Measurements from ENCODE around the gene GEMIN4.

The GEMIN4 gene

GRCh38 chr17:705863-706262, 46.2 kb downstream of the GEMIN4 start:
- peaks cover 42% of the 10 kb centered on the region for H3K79me2 ChIP-seq (ENCODE audit: insufficient read depth, low read length)
- peaks cover 43% of the 10 kb centered on the region for H3K36me3 ChIP-seq (ENCODE audit: insufficient read depth, low read length)
- TF ChIP-seq, protein P1, sequence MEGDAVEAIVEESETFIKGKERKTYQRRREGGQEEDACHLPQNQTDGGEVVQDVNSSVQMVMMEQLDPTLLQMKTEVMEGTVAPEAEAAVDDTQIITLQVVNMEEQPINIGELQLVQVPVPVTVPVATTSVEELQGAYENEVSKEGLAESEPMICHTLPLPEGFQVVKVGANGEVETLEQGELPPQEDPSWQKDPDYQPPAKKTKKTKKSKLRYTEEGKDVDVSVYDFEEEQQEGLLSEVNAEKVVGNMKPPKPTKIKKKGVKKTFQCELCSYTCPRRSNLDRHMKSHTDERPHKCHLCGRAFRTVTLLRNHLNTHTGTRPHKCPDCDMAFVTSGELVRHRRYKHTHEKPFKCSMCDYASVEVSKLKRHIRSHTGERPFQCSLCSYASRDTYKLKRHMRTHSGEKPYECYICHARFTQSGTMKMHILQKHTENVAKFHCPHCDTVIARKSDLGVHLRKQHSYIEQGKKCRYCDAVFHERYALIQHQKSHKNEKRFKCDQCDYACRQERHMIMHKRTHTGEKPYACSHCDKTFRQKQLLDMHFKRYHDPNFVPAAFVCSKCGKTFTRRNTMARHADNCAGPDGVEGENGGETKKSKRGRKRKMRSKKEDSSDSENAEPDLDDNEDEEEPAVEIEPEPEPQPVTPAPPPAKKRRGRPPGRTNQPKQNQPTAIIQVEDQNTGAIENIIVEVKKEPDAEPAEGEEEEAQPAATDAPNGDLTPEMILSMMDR (IDR thresholded peaks at IDR 0.05; ENCODE audit: borderline replicate concordance, extremely low read depth, low read length, poor library complexity, severe bottlenecking), result no peak
- TF ChIP-seq EZH2 (IDR thresholded peaks at IDR 0.05; ENCODE audit: borderline replicate concordance, low read depth, low read length, severe bottlenecking), result no peak
- H4K20me1 ChIP-seq (ENCODE audit: insufficient read depth, low read length), result peaks cover 9% of the 10 kb centered on the region; the same call in 1 of the 2 replicates
- no peak overlapping the region for H3K4me3 ChIP-seq (ENCODE audit: low read depth in 1 of 2, low read length in 2 of 2)
- H2AFZ ChIP-seq (ENCODE audit: low read depth, low read length), result no peak overlapping the region
- no peak for ATAC-seq (ENCODE audit: insufficient read depth, low read depth)
- H3K27ac ChIP-seq (ENCODE audit: low read length), result no peak overlapping the region
- no peak overlapping the region for H3K4me2 ChIP-seq (ENCODE audit: insufficient read depth, low read length)
- H3K9me3 ChIP-seq (ENCODE audit: insufficient read depth, low read length, severe bottlenecking), result no peaks in the 10 kb centered on the region
- no peaks in the 10 kb centered on the region for H3K4me1 ChIP-seq (ENCODE audit: insufficient read depth, low read length)
- no peak overlapping the region for H3K9ac ChIP-seq (ENCODE audit: low read depth, low read length)
- no peak for DNase-seq
- no peaks in the 10 kb centered on the region for H3K27me3 ChIP-seq (ENCODE audit: insufficient read depth, low read length, poor library complexity)

DNA sequence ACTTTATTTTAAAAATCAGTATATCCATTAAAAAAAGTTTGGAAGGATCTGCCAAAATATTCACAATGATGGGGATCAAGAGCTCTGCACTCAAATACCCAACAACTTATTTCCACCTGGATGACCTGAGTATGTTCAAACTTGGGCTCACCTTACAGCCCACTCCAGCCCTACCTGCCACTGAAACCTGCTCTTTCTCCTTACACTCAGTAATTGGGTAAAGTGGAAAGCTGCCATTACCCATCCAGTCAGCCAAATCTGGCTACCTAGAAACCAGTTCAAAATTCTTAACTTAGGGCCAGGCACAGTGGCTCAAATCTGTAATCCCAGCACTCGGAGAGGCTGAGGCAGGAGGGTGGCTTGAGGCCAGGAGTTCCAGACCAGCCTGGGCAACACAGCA, 47.1 kb downstream of the GEMIN4 start:
- H4K20me1 ChIP-seq (ENCODE audit: insufficient read depth, low read length), result peaks cover 8% of the 10 kb centered on the region; the same call in 1 of the 2 replicates
- no peaks in the 10 kb centered on the region for H3K9me3 ChIP-seq (ENCODE audit: insufficient read depth, low read length, severe bottlenecking)
- H2AFZ ChIP-seq (ENCODE audit: low read depth, low read length), result no peak overlapping the region
- H3K4me2 ChIP-seq (ENCODE audit: insufficient read depth, low read length), result no peak overlapping the region
- no peak overlapping the region for H3K4me3 ChIP-seq (ENCODE audit: low read depth in 1 of 2, low read length in 2 of 2)
- H3K27ac ChIP-seq (ENCODE audit: low read length), result no peak overlapping the region
- H3K79me2 ChIP-seq (ENCODE audit: insufficient read depth, low read length), result peaks cover 38% of the 10 kb centered on the region
- H3K9ac ChIP-seq (ENCODE audit: low read depth, low read length), result no peak overlapping the region
- ATAC-seq (ENCODE audit: insufficient read depth, low read depth) (no peak), DNase-seq (no peak)
- peaks cover 41% of the 10 kb centered on the region for H3K36me3 ChIP-seq (ENCODE audit: insufficient read depth, low read length)
- H3K27me3 ChIP-seq (ENCODE audit: insufficient read depth, low read length, poor library complexity), result no peaks in the 10 kb centered on the region
- no peaks in the 10 kb centered on the region for H3K4me1 ChIP-seq (ENCODE audit: insufficient read depth, low read length)
- no peak for TF ChIP-seq EZH2 (IDR thresholded peaks at IDR 0.05; ENCODE audit: borderline replicate concordance, low read depth, low read length, severe bottlenecking)
- TF ChIP-seq, protein P1 (IDR thresholded peaks at IDR 0.05; ENCODE audit: borderline replicate concordance, extremely low read depth, low read length, poor library complexity, severe bottlenecking), result no peak

DNA sequence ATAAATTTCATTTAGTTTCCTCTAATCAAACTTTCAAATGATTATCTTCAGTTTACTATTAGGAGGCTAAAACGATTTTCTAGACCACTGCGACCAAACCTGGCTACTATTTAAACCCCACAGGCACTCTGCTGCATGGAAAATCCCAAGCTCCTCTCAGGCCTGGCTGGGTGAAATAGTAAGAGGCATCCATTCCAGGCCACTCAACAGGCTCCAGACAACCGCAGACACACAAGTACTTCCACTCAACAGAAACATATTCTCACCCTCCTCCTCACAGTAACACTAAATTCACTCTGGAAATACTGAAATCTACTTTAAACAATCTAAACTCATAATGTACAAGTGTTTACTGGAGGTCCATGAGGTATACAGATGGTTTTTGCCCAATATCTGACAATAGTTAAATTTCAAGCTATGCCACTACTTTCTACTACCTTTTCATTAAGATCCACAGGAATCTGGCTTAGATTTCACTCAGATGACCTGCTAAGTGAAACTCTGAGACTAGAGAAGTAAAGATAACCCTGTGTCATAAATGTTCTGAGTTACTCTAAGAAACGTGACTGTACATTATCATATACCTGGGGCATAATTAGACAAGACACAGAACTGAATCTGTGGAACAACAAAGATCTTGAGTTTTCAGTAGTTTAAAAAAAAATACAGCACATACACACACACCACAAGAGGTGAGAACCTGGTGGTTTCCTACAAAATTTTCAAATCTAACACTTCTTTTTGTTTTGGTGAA, 47.8 kb downstream of the GEMIN4 start:
- Histone ChIP-seq H3K9me3 (ENCODE audit: insufficient read depth, low read length, severe bottlenecking) (no peaks in the 10 kb centered on the region), H4K20me1 (ENCODE audit: insufficient read depth, low read length) (peaks cover 8% of the 10 kb centered on the region; the same call in 1 of the 2 replicates), H3K4me3 (ENCODE audit: low read depth in 1 of 2, low read length in 2 of 2) (no peak overlapping the region), H3K9ac (ENCODE audit: low read depth, low read length) (no peak overlapping the region), H3K36me3 (ENCODE audit: insufficient read depth, low read length) (peaks cover 38% of the 10 kb centered on the region), H3K4me2 (ENCODE audit: insufficient read depth, low read length) (no peak overlapping the region), H2AFZ (ENCODE audit: low read depth, low read length) (no peak overlapping the region), H3K79me2 (ENCODE audit: insufficient read depth, low read length) (peaks cover 38% of the 10 kb centered on the region), H3K27ac (ENCODE audit: low read length) (no peak overlapping the region), H3K27me3 (ENCODE audit: insufficient read depth, low read length, poor library complexity) (no peaks in the 10 kb centered on the region), H3K4me1 (ENCODE audit: insufficient read depth, low read length) (no peaks in the 10 kb centered on the region)
- TF ChIP-seq, protein P1 (IDR thresholded peaks at IDR 0.05; ENCODE audit: borderline replicate concordance, extremely low read depth, low read length, poor library complexity, severe bottlenecking), result no peak
- TF ChIP-seq EZH2 (IDR thresholded peaks at IDR 0.05; ENCODE audit: borderline replicate concordance, low read depth, low read length, severe bottlenecking), result no peak
- no peak for DNase-seq
- ATAC-seq (ENCODE audit: insufficient read depth, low read depth), result no peak
